Tibial nerve (tissue), 4 donors: ENCODE measurements around the gene SYNGR3. TPM values are rescaled to one million over a fixed set of nuclear protein-coding genes. Genes with fewer than 3 reads are reported as not detected.

Experiments used
- DNase-seq, 2 donors: peaks; one replicate each; pipeline ENCODE4 v3.0.0-alpha.2; 2019; ENCODE audit warnings: low spot score in 2 of 2
- H3K27ac ChIP-seq, 4 donors: fragments of 200-600 bp; sonication (generic) in 3 of 4; one replicate each; pipeline ENCODE4 v1.5.1; 2017 to 2019; ENCODE audit warnings: mild to moderate bottlenecking in 1 of 4
- H3K27me3 ChIP-seq, 2 donors: fragments of 200-600 bp; sonication (generic) in 1 of 2; one replicate each; pipeline versions ENCODE4 v1.5.1 to v1.6.0; 2017 to 2019
- H3K36me3 ChIP-seq, 3 donors: fragments of 200-600 bp; sonication (generic); one replicate each; pipeline ENCODE4 v1.5.1; 2018 to 2019
- H3K4me1 ChIP-seq, 4 donors: fragments of 200-600 bp; sonication (generic) in 3 of 4; one replicate each; pipeline ENCODE4 v1.5.1; 2017 to 2019
- H3K4me3 ChIP-seq, 4 donors: fragments of 200-600 bp; sonication (generic) in 3 of 4; one replicate each; pipeline ENCODE4 v1.5.1; 2017 to 2019; ENCODE audit warnings: mild to moderate bottlenecking in 1 of 4, moderate library complexity in 1 of 4
- H3K9me3 ChIP-seq, 4 donors: fragments of 200-600 bp; sonication (generic) in 3 of 4; one replicate each; pipeline ENCODE4 v1.5.1; 2017 to 2019
- EP300 ChIP-seq, 2 donors: sonication (generic); formaldehyde crosslinking; IDR thresholded peaks; one replicate each; pipeline ENCODE4 v1.6.1; 2017; ENCODE audit warnings: antibody characterized with exemption in 2 of 2, mild to moderate bottlenecking in 1 of 2
- POLR2A ChIP-seq, 2 donors: fragments of 450-650 bp; IDR thresholded peaks; one replicate each; pipeline ENCODE4 v1.6.1; 2017; ENCODE audit warnings: antibody characterized with exemption in 2 of 2, mild to moderate bottlenecking in 2 of 2, moderate library complexity in 2 of 2
- WGBS, 2 donors: methylation state at CpG; one replicate each; pipeline ENCODE4 v1.1.5; 2018; 5-methylcytosine and 5-hydroxymethylcytosine counted together
- total RNA-seq, 4 donors: library from RNA; depleted of rRNA; stranded (reverse); fragments of >200 nt; gene quantifications; one replicate each; pipeline ENCODE4 v1.1.0, GENCODE V29; 2016
- TF ChIP-seq, protein P1 (sequence below), 5 experiments: fragments of 200-600 bp in 3 of 5; fragments of 450-650 bp in 2 of 5; sonication (generic) in 3 of 5; IDR thresholded peaks; one replicate each; pipeline ENCODE4 v1.5.1; 2016 to 2019; ENCODE audit warnings: antibody characterized with exemption in 5 of 5, mild to moderate bottlenecking in 3 of 5, moderate library complexity in 2 of 5

The SYNGR3 gene
- total RNA-seq, 4 donors from 2014 or later, result 3.9 TPM; not detected in 3

DNA sequence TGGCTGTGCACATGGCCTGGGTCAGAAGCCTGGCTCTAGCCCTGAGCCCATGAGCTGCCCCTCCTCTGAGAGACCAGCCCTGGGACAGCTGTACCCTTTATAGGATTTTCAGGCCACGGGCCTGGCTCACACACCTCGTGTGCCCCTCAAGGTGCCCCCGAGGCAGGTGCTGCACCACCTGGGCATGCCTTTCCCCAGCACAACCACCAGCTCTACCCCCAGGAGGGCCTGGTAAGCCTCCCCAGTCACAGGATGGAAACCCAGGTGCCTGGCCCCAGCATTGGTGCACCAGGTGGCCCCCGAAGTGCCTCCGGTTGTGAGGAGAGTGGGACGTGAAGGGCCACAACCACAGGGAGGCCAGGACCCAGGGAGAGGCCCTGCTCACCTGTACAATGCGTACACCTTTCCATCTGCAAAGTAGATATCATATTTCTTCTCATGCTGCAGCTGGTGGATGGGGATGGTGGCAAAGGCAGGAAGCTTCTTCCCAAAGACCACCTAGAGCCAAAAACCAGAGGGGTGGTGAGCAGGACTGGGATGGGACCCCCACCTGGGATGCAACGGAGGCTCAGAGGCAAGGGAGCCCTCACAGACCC lies 13.6 kb downstream of the SYNGR3 start:
- H3K36me3 ChIP-seq, result peaks cover 18 to 53% (median 23%) of the 10 kb centered on the region in 3 donors
- TF ChIP-seq, protein P1, sequence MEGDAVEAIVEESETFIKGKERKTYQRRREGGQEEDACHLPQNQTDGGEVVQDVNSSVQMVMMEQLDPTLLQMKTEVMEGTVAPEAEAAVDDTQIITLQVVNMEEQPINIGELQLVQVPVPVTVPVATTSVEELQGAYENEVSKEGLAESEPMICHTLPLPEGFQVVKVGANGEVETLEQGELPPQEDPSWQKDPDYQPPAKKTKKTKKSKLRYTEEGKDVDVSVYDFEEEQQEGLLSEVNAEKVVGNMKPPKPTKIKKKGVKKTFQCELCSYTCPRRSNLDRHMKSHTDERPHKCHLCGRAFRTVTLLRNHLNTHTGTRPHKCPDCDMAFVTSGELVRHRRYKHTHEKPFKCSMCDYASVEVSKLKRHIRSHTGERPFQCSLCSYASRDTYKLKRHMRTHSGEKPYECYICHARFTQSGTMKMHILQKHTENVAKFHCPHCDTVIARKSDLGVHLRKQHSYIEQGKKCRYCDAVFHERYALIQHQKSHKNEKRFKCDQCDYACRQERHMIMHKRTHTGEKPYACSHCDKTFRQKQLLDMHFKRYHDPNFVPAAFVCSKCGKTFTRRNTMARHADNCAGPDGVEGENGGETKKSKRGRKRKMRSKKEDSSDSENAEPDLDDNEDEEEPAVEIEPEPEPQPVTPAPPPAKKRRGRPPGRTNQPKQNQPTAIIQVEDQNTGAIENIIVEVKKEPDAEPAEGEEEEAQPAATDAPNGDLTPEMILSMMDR (IDR thresholded peaks at IDR 0.05), result no peak
- TF ChIP-seq EP300 (IDR thresholded peaks at IDR 0.05) (no peak), POLR2A (IDR thresholded peaks at IDR 0.05) (no peak)
- H3K9me3 ChIP-seq, result no peaks in the 10 kb centered on the region
- WGBS, 2 donors, result 85 to 94% methylated on average over 6 to 8 of the region's 8 CpGs
- DNase-seq, result no peak
- H3K4me3 ChIP-seq, result no peak overlapping the region
- H3K27me3 ChIP-seq, result no peaks in the 10 kb centered on the region
- peaks cover 4 to 54% (median 46%) of the 10 kb centered on the region in 4 donors for H3K4me1 ChIP-seq
- H3K27ac ChIP-seq, result peak overlapping the region in 2 of 4 donors; percentile 46 to 92

DNA sequence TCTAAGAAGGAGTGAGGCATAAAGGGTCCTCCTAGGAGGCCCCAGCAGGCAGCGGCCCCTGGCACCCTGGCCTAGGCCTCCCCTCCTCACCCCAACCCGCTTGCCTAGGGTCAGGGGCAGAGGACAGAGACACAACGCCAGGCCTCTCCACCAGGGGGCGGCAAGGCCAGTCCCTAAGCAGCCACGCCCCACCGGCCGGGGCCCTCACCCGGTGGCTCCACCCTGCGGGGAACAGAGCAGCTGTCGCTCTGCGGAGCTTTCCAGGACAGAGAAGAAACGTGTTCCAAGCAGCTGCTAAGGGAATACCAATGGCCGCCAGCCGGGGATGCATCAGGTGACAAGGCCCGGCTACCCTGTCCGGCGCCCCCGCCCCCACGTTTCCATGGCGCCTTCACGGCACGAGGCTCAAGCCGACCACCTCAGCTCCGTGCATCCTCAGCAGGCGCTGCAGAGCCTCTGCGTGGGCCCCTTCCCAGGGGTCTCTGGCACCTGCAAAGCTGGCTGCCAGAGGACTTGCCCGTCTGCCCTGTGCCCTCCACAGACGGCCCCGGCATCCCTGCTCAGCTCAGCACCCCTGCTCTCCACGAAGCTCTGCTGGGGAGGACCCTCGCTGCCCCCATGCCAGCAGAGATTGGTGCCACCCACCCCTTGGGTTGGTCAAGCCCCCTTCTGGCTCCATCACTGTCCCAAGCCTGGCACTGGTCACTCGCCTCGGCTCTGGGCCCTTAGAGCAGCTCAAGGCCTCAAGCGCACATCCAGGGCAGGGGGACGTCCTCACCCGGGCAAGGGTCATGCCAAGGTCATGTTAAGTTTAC lies 14.3 kb downstream of the SYNGR3 start:
- H3K27me3 ChIP-seq, result no peaks in the 10 kb centered on the region
- H3K4me3 ChIP-seq, result peak overlapping the region in 1 of 4 donors; percentile 13
- peaks cover 17 to 46% (median 23%) of the 10 kb centered on the region in 3 donors for H3K36me3 ChIP-seq
- TF ChIP-seq POLR2A (IDR thresholded peaks at IDR 0.05) (no peak), EP300 (IDR thresholded peaks at IDR 0.05) (no peak)
- TF ChIP-seq, protein P1 (IDR thresholded peaks at IDR 0.05), result peak; percentile 84 to 95 (median 92)
- H3K9me3 ChIP-seq, result no peaks in the 10 kb centered on the region
- 32 to 49% methylated on average over 12 to 25 of the region's 36 CpGs for WGBS, 2 donors
- peaks cover 4 to 61% (median 52%) of the 10 kb centered on the region in 4 donors for H3K4me1 ChIP-seq
- peak; percentile 66 to 78 for DNase-seq
- peak overlapping the region in 3 of 4 donors; percentile 46 to 92 (median 62) for H3K27ac ChIP-seq

DNA sequence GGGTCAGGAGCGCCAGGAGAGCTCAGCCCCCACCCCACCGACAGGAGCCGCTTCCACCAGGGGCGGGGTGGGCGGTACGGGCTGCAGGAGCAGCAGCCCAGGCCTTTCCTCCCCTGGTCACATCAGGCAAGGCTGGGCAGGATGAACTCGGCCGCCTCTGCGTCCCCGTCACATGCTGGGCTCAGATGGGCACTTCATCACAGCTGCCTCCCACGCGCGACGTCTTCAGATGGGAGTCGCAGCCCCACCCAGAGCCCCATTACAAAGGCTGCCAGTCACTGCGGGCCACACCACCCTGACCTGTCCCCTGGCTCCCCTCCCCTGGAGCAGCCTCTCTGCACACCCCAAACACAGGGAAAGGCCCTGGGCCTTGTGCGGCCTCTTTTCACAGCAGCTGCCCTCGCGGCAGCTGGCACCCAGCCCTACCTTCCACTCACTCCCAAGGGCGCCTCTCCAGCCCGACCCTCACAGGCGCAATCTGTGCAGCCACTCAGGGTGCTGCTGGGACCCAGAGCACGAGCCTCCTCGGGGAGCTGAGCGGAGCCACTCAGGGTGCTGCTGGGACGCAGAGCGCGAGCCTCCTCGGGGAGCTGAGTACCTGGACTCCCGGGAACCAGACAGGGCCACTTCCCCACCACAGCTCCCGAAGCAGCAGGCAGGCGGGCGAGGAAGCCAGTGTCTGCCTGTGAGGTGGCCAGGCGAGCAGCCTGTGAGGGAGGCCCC lies 15.2 kb downstream of the SYNGR3 start:
- Histone ChIP-seq H3K9me3 (no peaks in the 10 kb centered on the region), H3K27ac (peak overlapping the region in 3 of 4 donors; percentile 62 to 92 (median 75)), H3K4me3 (no peak overlapping the region), H3K4me1 (peaks cover 4 to 62% (median 54%) of the 10 kb centered on the region in 4 donors), H3K27me3 (no peaks in the 10 kb centered on the region), H3K36me3 (peaks cover 11 to 37% (median 16%) of the 10 kb centered on the region in 3 donors)
- WGBS, 2 donors, result 63 to 78% methylated on average over 14 to 21 of the region's 34 CpGs
- no peak for TF ChIP-seq EP300 (IDR thresholded peaks at IDR 0.05)
- TF ChIP-seq, protein P1 (IDR thresholded peaks at IDR 0.05), result no peak
- no peak for TF ChIP-seq POLR2A (IDR thresholded peaks at IDR 0.05)
- no peak for DNase-seq

DNA sequence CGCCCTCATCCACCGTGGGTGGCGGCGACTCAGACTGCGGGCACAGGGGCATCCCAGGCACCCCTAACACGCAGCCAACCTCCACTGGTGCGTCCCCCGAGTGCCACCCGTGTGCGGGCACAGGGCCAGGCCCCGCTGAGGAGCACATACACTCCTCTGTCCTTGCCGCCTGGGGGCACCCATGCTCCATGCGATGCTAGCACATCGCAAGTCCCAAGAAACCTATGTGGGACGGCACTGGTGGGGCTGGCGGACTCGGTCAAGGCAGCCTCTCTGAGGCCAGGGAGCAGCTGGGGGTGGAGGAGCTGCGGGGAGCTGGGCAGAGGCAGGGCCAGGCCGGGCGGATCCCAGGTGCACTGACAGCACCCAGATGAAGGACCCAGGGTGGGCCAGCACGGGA lies 15.9 kb downstream of the SYNGR3 start:
- Histone ChIP-seq H3K27ac (peak overlapping the region in 3 of 4 donors; percentile 62 to 92 (median 75)), H3K27me3 (no peaks in the 10 kb centered on the region), H3K4me3 (no peak overlapping the region), H3K36me3 (peaks cover 8 to 30% (median 16%) of the 10 kb centered on the region in 3 donors), H3K9me3 (no peaks in the 10 kb centered on the region), H3K4me1 (peaks cover 4 to 69% (median 61%) of the 10 kb centered on the region in 4 donors)
- DNase-seq, result no peak
- 23 to 51% methylated on average over 15 to 18 of the region's 21 CpGs for WGBS, 2 donors
- no peak for TF ChIP-seq EP300 (IDR thresholded peaks at IDR 0.05)
- TF ChIP-seq, protein P1 (IDR thresholded peaks at IDR 0.05), result peak in 3 of 5 experiments; percentile 6 to 57 (median 36)
- TF ChIP-seq POLR2A (IDR thresholded peaks at IDR 0.05), result no peak
